Lower leg skin (tissue), 3 donors: ENCODE data around the gene ZDHHC12.

ENCODE experiments used
- POLR2A ChIP-seq, 2 donors: fragments of 450-650 bp; IDR thresholded peaks; one replicate each; pipeline ENCODE4 v1.6.1; 2016 to 2017; ENCODE audit warnings: antibody characterized with exemption in 2 of 2, mild to moderate bottlenecking in 1 of 2, moderate library complexity in 1 of 2
- TF ChIP-seq, protein P1 (sequence below), 3 donors: fragments of 450-650 bp; IDR thresholded peaks; one replicate each; pipeline ENCODE4 v1.5.1; 2016; ENCODE audit warnings: antibody characterized with exemption in 3 of 3, mild to moderate bottlenecking in 3 of 3, moderate library complexity in 2 of 3

DNA sequence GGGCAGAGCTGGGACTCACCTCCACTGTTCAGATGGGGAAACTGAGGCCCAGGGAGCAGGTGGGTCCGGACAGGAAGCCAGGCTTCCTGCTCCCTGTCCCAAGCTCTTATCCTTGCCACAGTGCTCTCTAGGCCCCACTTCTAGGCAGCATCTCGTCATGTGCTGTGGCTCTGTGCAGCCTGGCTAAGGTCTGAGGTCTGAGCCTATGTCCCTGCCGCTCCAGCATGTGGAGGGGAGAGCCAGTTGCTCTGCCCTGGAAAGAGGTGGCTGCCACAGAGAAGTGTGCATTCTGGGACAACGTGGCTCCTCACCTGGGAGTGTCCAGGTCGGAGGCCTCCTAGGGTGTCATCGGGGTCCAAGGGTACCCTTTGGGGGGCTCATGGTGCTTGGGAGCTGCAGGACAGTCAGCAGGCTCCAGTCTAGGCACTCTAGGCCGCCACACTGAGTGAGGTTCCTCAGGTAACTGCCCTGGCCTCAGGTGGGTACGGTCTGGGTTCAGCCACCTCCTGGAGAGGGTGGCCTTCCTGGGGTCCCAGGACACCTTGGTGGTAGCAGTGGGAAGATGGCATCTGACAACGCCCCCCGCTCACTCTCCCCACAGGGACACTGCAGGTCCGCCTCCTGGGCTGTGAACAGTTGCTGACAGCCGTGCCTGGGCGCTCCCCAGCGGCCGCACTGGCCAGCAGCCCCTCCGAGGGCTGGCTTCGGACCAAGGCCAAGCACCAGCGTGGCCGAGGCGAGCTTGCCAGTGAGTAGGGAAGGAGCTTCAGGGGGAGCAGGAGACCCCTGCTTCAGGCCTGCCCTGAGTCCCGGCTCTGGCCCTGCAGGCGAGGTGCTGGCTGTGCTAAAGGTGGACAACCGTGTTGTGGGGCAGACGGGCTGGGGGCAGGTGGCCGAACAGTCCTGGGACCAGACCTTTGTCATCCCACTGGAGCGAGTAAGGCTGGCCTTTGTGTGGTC lies 11.2 kb downstream of the ZDHHC12 start:
- TF ChIP-seq, protein P1, sequence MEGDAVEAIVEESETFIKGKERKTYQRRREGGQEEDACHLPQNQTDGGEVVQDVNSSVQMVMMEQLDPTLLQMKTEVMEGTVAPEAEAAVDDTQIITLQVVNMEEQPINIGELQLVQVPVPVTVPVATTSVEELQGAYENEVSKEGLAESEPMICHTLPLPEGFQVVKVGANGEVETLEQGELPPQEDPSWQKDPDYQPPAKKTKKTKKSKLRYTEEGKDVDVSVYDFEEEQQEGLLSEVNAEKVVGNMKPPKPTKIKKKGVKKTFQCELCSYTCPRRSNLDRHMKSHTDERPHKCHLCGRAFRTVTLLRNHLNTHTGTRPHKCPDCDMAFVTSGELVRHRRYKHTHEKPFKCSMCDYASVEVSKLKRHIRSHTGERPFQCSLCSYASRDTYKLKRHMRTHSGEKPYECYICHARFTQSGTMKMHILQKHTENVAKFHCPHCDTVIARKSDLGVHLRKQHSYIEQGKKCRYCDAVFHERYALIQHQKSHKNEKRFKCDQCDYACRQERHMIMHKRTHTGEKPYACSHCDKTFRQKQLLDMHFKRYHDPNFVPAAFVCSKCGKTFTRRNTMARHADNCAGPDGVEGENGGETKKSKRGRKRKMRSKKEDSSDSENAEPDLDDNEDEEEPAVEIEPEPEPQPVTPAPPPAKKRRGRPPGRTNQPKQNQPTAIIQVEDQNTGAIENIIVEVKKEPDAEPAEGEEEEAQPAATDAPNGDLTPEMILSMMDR (IDR thresholded peaks at IDR 0.05), result no peak
- no peak for TF ChIP-seq POLR2A (IDR thresholded peaks at IDR 0.05)
